ENCODE measurements around the gene CR1.
"Not testable (repeated sequence)": the region's sequence is repeated elsewhere in the genome, so short reads cannot be mapped to it uniquely, and the experiment has no call there.

The CR1 gene

GRCh38 chr1:207495801-207496792 is at the start of gene CR1:
TSS of gene CR1 (plus strand) at chr1:207496157. CDS start at chr1:207496268, 111 bp downstream.
- no peak for DNase-seq (ENCODE audit: low read depth)

GRCh38 chr1:207453710-207454045 is 42.3 kb upstream of the CR1 start:
- no peak for DNase-seq (ENCODE audit: low read depth)

DNA sequence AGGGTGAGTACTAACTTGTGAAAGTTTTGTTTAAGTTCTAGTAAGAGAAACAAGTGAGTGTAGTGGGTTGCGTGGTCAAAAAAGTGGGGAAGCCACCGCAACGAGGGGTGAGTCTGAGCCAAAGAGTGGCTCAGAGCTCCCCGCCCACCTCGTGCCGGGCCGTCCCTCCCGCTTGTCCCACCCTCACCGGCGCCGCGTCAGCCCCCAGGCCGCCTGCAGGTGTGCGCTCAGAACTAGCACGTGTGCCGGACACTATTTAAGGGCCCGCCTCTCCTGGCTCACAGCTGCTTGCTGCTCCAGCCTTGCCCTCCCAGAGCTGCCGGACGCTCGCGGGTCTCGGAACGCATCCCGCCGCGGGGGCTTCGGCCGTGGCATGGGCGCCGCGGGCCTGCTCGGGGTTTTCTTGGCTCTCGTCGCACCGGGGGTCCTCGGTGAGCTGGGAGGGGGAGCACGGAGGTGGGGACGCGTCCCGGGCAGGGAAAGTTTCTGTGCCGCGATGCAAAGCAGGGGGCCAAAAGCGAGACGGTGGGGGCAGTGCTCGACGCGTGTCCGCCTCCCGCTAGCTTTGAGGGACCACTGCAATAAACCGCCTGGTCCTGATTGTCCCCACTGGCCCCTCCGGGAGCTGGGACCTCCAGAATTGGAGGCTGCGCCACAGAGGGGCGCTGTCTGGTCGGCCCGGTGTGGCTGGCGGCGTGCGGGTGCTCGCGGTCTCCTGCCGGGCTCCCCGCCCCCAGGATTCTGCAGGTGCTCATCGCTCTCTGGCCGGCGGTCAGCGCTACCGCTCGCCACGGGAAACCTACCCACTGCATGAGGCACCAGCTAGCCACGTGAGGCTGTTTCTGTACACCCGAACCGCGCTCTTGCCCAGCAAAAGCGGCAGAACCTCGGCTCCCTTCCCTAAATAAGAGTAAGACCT is 41.7 kb upstream of the CR1 start, which contains the start of gene CR2:
CR2 (plus strand) TSS at position 283 of the 919 bp plus-strand sequence; CDS start at position 374, 91 bp downstream.
- DNase-seq (ENCODE audit: low read depth), result peak; percentile 15

DNA sequence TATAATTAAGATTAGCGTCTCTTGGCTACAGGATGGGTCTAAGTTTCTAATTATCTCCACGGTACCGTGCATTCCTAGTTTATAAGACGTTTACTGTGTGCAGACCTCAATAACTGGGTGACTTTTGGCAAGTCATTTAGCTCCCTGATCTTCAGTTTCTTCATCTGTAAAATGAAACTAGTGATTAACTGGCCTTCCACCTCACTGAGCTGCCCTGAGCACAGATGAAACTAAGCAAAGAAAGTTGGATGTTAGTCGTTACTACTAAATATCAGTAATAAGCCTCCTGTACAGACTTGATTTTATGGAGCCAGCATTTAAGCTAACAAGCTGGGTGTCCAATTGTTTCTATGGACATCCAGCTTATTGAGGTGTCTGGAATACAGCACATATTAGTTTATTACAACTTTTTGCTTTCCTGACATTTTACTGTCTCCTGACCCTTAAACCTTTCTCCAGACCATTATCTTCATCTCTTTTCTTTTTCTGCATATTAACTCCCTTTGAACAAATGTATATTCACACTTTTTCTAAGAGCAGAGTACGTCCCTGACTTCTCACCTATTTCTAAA is 40.7 kb upstream of the CR1 start:
- DNase-seq (ENCODE audit: low read depth), result no peak

GRCh38 chr1:207458414-207458813 is 37.5 kb upstream of the CR1 start:
- DNase-seq (ENCODE audit: low read depth), result no peak

DNA sequence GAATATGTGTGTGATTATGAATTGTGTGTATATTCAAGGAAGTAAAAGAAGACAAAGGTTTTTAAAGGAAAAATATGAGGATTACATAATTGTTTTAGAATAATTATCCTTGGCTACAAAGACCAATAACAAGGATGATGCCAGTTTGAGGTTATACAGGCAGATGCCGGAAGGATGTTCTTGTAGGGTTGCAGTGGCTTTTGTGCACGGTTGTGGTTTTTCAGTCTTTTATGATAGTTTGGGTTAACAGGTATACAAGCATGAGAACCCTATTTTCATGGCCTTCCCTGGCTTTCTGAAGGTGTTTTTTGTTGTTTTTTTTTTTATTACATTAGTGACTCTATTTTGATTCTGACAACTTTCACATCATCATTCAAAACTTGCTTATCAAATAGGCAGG is 36.9 kb upstream of the CR1 start:
- no peak for DNase-seq (ENCODE audit: low read depth)

- DNase-seq (ENCODE audit: low read depth), result no peak
Observed at GRCh38 chr1:207461649-207462048, 34.3 kb upstream of the CR1 start.

DNA sequence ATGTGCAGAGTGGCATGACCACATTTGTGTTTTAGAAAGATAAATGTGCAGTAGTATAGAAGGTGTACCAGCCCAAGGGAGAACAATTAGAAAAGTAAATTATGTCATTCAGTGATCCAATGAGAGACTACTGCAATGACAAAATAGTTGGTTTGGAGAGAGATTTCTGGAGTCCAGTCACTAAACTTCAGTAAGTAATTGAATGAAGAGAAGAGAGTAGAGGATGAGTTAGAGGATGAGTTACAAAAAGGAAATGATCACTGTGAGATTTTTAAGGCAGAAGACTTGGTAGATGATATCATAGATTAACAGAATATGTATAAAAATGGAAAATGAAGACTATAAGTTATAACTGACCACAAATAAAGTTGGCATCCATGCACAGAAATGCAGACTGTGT is 33.4 kb upstream of the CR1 start:
- no peak for DNase-seq (ENCODE audit: low read depth)

GRCh38 chr1:207463021-207463420 is 32.9 kb upstream of the CR1 start:
- DNase-seq (ENCODE audit: low read depth), result no peak

DNA sequence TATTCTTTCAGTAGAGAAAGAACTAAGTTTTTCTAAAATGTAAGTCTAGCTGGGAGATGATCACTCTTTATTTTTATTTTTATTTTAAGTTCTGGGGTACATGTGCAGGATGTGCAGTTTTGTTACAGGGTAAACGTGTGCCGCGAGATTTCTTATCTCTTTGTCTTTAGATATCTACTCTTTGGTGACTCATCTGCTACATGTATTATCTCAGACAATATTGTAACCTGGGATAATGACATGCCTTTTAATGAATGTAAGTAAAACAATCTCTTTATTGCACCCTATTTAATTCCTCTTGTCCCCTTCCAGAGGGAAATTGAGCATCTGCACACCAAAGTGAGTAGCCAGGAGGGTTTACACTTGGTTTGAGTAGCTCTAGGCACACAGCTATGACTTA is 32.4 kb upstream of the CR1 start:
- DNase-seq (ENCODE audit: low read depth), result no peak

GRCh38 chr1:207470927-207471326 is 25.0 kb upstream of the CR1 start:
- no peak for DNase-seq (ENCODE audit: low read depth)

- no peak for DNase-seq (ENCODE audit: low read depth)
Observed at GRCh38 chr1:207474210-207474609, 21.7 kb upstream of the CR1 start.

- no peak for DNase-seq (ENCODE audit: low read depth)
Observed at GRCh38 chr1:207486198-207486597, 9.8 kb upstream of the CR1 start.

DNA sequence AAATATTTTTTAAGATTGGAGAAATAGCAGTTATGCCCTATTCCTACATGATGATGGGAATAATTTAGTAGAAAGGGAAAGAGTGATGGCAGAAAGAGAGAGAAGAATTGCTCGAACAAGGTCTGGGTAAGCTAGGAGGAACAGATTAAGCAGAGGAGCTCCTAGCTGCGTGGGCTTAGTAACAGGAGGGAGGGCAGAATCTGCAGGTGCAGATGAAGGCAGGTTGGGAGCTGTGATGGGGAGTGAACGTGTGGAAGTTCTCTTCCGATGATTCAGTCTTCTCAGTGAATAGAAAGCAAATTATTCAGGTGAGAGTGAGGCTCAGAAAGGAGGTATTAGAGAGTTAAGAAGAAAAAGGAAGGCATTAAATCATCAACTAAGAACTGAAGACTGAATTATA is 8.3 kb upstream of the CR1 start:
- DNase-seq (ENCODE audit: low read depth), result no peak

DNA sequence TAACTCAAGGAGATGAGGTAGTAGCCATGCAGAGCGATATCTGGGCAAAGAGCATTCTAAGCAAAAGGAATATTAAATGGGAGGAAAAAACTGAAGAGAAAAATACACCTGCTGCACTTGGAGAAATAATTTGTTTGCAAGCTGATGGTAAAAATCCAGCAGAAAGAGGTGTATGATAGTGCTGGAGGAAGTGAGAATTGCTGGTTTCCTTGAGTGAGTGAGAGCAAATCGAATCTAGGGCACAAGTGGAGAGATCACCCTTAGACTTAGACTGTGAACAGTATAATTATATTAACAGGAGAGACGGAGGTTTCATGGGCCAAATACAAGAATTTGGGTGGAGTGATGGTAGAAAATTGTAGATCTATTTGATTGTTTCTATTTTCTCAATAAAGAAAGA is 2.7 kb upstream of the CR1 start:
- no peak for DNase-seq (ENCODE audit: low read depth)

- no peak for DNase-seq (ENCODE audit: low read depth)
Observed at GRCh38 chr1:207494171-207494570, 1.8 kb upstream of the CR1 start.

GRCh38 chr1:207495281-207495680 is 676 bp upstream of the CR1 start:
- DNase-seq (ENCODE audit: low read depth), result not testable (repeated sequence)

- no peak for DNase-seq (ENCODE audit: low read depth)
Observed at GRCh38 chr1:207497941-207498340, 2.0 kb downstream of the CR1 start.

DNA sequence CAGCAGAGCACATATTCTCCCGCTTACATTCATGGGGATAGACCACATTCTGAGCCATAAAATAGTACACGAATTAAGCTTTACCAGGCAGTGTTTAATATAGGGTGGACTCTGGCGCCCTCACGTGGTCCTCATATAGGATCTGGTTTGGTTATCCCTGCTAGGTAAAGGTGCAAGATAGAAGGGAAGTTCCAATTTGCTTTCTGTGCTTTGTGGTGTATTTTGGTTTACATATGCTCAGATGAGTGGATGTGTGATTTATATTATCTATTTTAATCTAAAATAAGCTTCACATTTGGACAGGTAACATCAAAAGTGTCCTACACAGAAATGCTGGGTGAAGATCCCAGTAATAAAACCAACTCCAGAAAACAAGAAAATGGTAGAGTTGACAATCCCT is 3.6 kb downstream of the CR1 start:
- DNase-seq (ENCODE audit: low read depth), result peak; percentile 54

- no peak for DNase-seq (ENCODE audit: low read depth)
Observed at GRCh38 chr1:207500306-207500705, 4.3 kb downstream of the CR1 start.

GRCh38 chr1:207501071-207501470 is 5.1 kb downstream of the CR1 start:
- no peak for DNase-seq (ENCODE audit: low read depth)

GRCh38 chr1:207502726-207503125 is 6.8 kb downstream of the CR1 start:
- no peak for DNase-seq (ENCODE audit: low read depth)
